Activated CD8-positive, alpha-beta T cell treated with anti-CD3 and anti-CD28 coated beads for 36 hours (primary cell): ENCODE results near the gene ABCB7. TPM values are rescaled to one million over a fixed set of nuclear protein-coding genes. Genes with fewer than 3 reads are reported as not detected.

Source experiments
- ATAC-seq: fragments of 200-7000 bp; cut with Tn5 transposase; one replicate; pipeline ENCODE4 v1.10.0; 2021; ENCODE audit warnings: mild to moderate bottlenecking, moderate library complexity
- CTCF ChIA-PET: fragments of 350-600 bp; sonication (Branson Sonifier 250); formaldehyde crosslinking; loops from one replicate; lab custom pipeline; 2021; ENCODE audit warnings: antibody characterized with exemption; lab: Charles Lee
- POLR2A ChIA-PET: fragments of 350-600 bp; sonication (Branson Sonifier 250); formaldehyde crosslinking; loops from one replicate; lab custom pipeline; 2021; ENCODE audit warnings: antibody characterized with exemption; lab: Charles Lee
- DNase-seq: peaks from one replicate; pipeline ENCODE4 v3.0.0-alpha.2; 2020
- H3K27ac Mint-ChIP-seq: one replicate; pipeline ENCODE4 v1.8.0; 2021; ENCODE audit warnings: mild to moderate bottlenecking, mixed read lengths
- H3K27me3 Mint-ChIP-seq: one replicate; pipeline ENCODE4 v1.8.0; 2021; ENCODE audit warnings: mixed read lengths
- H3K36me3 Mint-ChIP-seq: one replicate; pipeline ENCODE4 v1.8.0; 2021; ENCODE audit warnings: low read depth, mixed read lengths
- H3K4me1 Mint-ChIP-seq: one replicate; pipeline ENCODE4 v1.8.0; 2021; ENCODE audit warnings: low read depth, mixed read lengths
- H3K4me3 Mint-ChIP-seq: one replicate; pipeline ENCODE4 v1.8.0; 2021; ENCODE audit warnings: mild to moderate bottlenecking, moderate library complexity, mixed read lengths
- H3K9me3 Mint-ChIP-seq: one replicate; pipeline ENCODE4 v1.8.0; 2021; ENCODE audit warnings: mixed read lengths
- intact Hi-C: fragments of 100-400 bp; cut with micrococcal nuclease; formaldehyde crosslinking; loops from one replicate; pipeline ENCODE4 v1.10.0; 2022
- total RNA-seq, 2 experiments: library from RNA; stranded (reverse); gene quantifications; one replicate each; pipeline ENCODE4 v1.2.3, GENCODE V29; 2021
- TF ChIP-seq, protein P1 (sequence below): fragments of 200-600 bp; IDR thresholded peaks from one replicate; pipeline ENCODE4 v1.8.0; 2022; ENCODE audit warnings: antibody characterized with exemption, mild to moderate bottlenecking

Gene ABCB7
- total RNA-seq, 2 experiments from 2014 or later = 50.5 to 52.0 TPM

DNA sequence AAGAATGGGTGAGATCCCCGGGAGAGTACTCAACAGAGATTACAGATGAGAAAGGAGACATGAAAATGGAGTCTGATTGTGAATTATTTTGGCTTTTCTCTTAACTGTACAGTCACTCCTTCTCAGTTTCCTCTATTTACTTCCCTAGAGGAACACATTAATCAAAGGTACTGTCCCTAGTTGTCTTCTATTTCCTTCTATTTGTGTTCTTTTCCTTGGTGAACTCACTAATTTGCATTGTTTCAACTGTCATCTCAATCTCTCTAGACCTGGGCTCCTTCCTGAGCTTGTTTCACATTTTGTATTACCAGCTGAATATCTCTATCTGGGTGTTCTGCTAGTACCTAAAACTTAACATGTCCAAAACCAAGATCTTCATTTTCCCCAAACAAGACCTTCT is 59.8 kb downstream of the ABCB7 start:
- Mint-ChIP-seq H3K4me3 (no peak overlapping the region), H3K27me3 (no peaks in the 10 kb centered on the region), H3K4me1 (peaks cover 15% of the 10 kb centered on the region), H3K9me3 (no peaks in the 10 kb centered on the region), H3K36me3 (peaks cover 34% of the 10 kb centered on the region), H3K27ac (peak overlapping the region; percentile 60)
- CTCF ChIA-PET = interaction anchor here (0.6 kb wide), 1 partner anchor 231 kb away, joined by 3 read pairs; no protein-coding TSS in a partner anchor
- intact Hi-C loops = no loop called here
- ATAC-seq (peak; percentile 62), DNase-seq (no peak)
- TF ChIP-seq, protein P1, sequence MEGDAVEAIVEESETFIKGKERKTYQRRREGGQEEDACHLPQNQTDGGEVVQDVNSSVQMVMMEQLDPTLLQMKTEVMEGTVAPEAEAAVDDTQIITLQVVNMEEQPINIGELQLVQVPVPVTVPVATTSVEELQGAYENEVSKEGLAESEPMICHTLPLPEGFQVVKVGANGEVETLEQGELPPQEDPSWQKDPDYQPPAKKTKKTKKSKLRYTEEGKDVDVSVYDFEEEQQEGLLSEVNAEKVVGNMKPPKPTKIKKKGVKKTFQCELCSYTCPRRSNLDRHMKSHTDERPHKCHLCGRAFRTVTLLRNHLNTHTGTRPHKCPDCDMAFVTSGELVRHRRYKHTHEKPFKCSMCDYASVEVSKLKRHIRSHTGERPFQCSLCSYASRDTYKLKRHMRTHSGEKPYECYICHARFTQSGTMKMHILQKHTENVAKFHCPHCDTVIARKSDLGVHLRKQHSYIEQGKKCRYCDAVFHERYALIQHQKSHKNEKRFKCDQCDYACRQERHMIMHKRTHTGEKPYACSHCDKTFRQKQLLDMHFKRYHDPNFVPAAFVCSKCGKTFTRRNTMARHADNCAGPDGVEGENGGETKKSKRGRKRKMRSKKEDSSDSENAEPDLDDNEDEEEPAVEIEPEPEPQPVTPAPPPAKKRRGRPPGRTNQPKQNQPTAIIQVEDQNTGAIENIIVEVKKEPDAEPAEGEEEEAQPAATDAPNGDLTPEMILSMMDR = no peak
- POLR2A ChIA-PET = no interaction called here

DNA sequence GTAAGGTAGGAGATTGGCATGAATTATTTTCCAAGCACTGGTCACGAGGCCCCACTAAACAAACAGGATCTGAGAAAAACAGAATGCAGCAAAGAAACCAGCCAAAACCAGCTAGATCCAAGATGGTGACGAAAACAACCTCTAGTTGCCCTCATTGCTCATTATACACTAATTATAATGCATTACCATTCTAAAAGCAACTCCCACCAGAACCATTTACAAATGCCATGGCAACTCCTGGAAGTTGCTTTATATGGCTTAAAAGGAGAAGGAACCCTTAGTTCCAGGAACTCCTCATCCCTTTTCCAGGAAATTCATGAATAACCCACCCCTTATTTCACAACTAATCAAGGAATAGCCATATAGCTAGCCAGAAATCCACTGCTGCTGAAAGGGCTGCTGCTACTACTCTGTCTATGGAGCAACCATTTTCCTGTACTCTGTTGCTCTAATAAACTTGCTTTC is 69.3 kb downstream of the ABCB7 start:
- H3K4me1 Mint-ChIP-seq = peaks cover 23% of the 10 kb centered on the region
- CTCF ChIA-PET = no interaction called here
- peaks cover 16% of the 10 kb centered on the region for H3K36me3 Mint-ChIP-seq
- POLR2A ChIA-PET = no interaction called here
- TF ChIP-seq, protein P1 = no peak
- DNase-seq (no peak), ATAC-seq (no peak)
- H3K27ac Mint-ChIP-seq = no peak overlapping the region
- peaks cover 2% of the 10 kb centered on the region for H3K9me3 Mint-ChIP-seq
- intact Hi-C loops = no loop called here
- H3K4me3 Mint-ChIP-seq = no peak overlapping the region
- H3K27me3 Mint-ChIP-seq = no peaks in the 10 kb centered on the region

DNA sequence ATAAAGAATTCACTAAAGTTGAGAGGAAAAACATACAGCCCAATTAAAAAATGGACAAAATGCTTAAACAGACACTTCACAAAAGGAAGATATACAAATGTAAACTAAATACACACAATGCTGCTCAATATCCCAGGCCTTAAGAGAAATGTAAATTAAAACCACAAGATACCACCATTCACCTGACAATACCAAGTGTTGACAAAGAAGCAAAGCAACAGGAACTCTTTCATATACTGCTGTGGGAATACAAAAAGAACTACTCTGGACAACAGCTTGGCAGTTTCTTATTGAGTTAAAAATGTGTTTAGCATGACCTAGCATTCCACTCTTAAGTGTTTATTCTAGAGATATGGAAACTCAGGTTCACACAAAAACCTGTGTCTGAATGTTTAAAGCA is 71.3 kb downstream of the ABCB7 start:
- Mint-ChIP-seq H3K27ac (no peak overlapping the region), H3K36me3 (peaks cover 14% of the 10 kb centered on the region), H3K4me1 (peaks cover 20% of the 10 kb centered on the region), H3K4me3 (no peak overlapping the region), H3K9me3 (peaks cover 2% of the 10 kb centered on the region), H3K27me3 (no peaks in the 10 kb centered on the region)
- ATAC-seq (no peak), DNase-seq (no peak)
- POLR2A ChIA-PET = no interaction called here
- CTCF ChIA-PET = no interaction called here
- intact Hi-C loops = no loop called here
- TF ChIP-seq, protein P1 = no peak

DNA sequence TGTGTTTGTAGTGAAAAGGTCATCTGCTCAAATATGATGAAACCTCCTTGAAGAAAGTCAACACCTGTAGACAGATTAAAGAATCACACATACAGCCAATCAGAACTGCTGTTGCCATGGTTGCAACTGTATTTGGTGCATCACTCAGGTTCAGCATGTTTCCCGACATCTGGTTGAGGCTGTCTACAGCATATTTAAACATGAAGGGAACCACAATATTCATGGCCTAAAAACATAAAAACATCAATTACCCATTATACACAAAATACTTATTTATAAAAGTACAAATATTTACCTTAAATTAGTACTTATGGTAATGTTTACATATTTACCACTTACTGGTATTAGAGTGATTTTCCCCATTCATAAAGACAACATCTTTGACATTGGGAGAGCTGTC is 79.7 kb downstream of the ABCB7 start:
- Mint-ChIP-seq H3K36me3 (peaks cover 18% of the 10 kb centered on the region), H3K9me3 (no peaks in the 10 kb centered on the region), H3K4me3 (no peak overlapping the region), H3K4me1 (no peaks in the 10 kb centered on the region), H3K27ac (no peak overlapping the region), H3K27me3 (no peaks in the 10 kb centered on the region)
- intact Hi-C loops = no loop called here
- ChIA-PET POLR2A (no interaction called here), CTCF (no interaction called here)
- DNase-seq (no peak), ATAC-seq (no peak)
- TF ChIP-seq, protein P1 = no peak

DNA sequence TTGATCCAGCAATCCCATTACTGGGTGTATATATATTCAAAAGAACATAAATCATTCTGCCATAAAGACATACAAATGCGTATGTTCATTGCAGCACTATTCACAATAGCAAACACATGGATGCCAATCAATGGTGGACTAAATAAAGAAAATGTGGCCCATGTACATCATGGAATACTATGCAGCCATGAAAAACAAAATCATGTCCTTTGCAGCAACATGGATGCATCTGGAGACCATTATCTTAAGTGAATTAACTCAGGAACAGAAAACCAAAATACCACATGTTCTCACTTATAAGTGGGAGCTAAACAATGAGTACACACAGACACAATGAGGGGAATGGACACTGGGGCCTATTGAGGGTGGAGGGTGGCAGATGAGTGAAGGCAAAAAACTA is 81.6 kb downstream of the ABCB7 start:
- no peaks in the 10 kb centered on the region for H3K27me3 Mint-ChIP-seq
- intact Hi-C loops = no loop called here

More for the DNA sequence above, 81.6 kb downstream of the ABCB7 start:
- TF ChIP-seq, protein P1 = no peak
- no peak overlapping the region for H3K4me3 Mint-ChIP-seq
- CTCF ChIA-PET = interaction anchor here (0.7 kb wide), 1 partner anchor 211 kb away, joined by 3 read pairs; no protein-coding TSS in a partner anchor
- no peak for DNase-seq
- no peaks in the 10 kb centered on the region for H3K4me1 Mint-ChIP-seq
- no peak overlapping the region for H3K27ac Mint-ChIP-seq
- POLR2A ChIA-PET = no interaction called here
- ATAC-seq = no peak
- H3K9me3 Mint-ChIP-seq = no peaks in the 10 kb centered on the region
- H3K36me3 Mint-ChIP-seq = peaks cover 20% of the 10 kb centered on the region
